ENCODE results near the gene DNAJC22. TPM values are rescaled to one million over a fixed set of nuclear protein-coding genes. Genes with fewer than 3 reads are reported as not detected.
A peak's percentile ranks its signal among the peaks of the same experiment; 100 is the strongest.

The DNAJC22 gene
- total and polyA plus RNA-seq, 2 of the 13 experiments (the other 11 are each of a cell fraction or from before 2014, with no cell fraction given): 25.2 to 31.7 TPM

DNA sequence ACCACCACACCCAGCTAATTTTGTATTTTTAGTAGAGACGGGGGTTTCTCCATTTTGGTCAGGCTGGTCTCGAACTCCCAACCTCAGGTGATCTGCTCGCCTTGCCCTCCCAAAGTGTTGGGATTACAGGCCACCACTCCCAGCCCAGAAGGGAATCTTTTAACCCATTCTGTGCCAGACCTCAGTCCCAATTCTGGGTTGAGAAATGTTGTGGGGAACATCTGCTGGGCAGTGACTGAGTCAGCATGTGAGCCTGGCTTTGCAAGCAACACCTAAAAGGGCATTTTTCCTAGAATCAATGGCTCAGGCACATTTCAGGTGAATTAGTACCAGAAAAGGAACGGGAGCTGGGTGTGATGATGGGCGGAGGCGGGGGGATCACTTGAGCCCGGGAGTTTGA, 13.0 kb downstream of the DNAJC22 start (continued):
- TF ChIP-seq, protein P1, sequence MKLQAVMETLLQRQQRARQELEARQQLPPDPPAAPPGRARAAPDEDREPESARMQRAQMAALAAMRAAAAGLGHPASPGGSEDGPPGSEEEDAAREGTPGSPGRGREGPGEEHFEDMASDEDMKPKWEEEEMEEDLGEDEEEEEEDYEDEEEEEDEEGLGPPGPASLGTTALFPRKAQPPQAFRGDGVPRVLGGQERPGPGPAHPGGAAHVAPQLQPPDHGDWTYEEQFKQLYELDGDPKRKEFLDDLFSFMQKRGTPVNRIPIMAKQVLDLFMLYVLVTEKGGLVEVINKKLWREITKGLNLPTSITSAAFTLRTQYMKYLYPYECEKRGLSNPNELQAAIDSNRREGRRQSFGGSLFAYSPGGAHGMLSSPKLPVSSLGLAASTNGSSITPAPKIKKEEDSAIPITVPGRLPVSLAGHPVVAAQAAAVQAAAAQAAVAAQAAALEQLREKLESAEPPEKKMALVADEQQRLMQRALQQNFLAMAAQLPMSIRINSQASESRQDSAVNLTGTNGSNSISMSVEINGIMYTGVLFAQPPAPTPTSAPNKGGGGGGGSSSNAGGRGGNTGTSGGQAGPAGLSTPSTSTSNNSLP (IDR thresholded peaks at IDR 0.05; ENCODE audit: low read depth, low read length): no peak

DNA sequence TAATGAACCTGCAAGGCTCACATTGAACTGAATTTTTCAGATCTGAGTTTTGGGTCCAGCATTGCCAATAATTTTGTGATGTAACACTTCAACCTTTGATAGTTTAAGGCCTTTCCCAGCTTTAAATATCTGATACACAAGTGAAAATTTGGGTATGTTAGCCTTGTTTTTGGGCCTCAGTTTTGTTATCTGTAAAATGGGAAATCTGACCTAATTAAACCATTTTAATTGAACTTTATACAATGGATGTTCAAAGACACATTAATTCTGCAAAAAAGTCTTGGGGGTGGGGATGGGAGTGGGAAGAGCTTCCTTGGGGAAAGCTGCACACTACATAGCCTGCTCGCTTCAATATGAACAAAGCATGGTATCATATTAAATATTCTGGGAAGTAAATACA, 15.4 kb downstream of the DNAJC22 start:
- POLR2A ChIA-PET: no interaction called here
- WGBS (ENCODE audit: low lambda C conversion rate): 95% methylated on average over 1 of the region's 1 CpG
- Histone ChIP-seq H3K27me3 (ENCODE audit: control insufficient read depth in 1 of 2, insufficient read depth in 2 of 2, low read length in 2 of 2) (no peaks in the 10 kb centered on the region), H3K4me1 (ENCODE audit: insufficient read depth, low read length) (peaks cover 37% of the 10 kb centered on the region), H3K36me3 (replicated peaks in 1 of 2; ENCODE audit: control insufficient read depth in 1 of 2, insufficient read depth in 2 of 2, low read length in 2 of 2) (no peaks in the 10 kb centered on the region), H3K9me3 (ENCODE audit: low read length) (no peaks in the 10 kb centered on the region), H3K27ac (ENCODE audit: extremely low read length, insufficient read depth, low read length) (no peak overlapping the region), H3K4me2 (ENCODE audit: low read depth, low read length) (no peak overlapping the region), H2AFZ (ENCODE audit: low read length) (no peak overlapping the region), H3K4me3 (replicated peaks in 1 of 3; ENCODE audit: insufficient read depth in 1 of 3, low read depth in 2 of 3, low read length in 3 of 3) (no peak overlapping the region), H3K9ac (ENCODE audit: insufficient read depth, low read depth, low read length) (no peak overlapping the region), H4K20me1 (ENCODE audit: insufficient read depth, low read length) (no peaks in the 10 kb centered on the region), H3K79me2 (ENCODE audit: insufficient read depth, low read length) (no peaks in the 10 kb centered on the region)
- no peak for DNase-seq (ENCODE audit: low spot score)
- CTCF ChIA-PET (ENCODE audit: low intra/inter-chr PET ratio, low total read pairs): interaction anchor here (5.8 kb wide), 1 partner anchor 152 kb away, joined by 115 read pairs; no protein-coding TSS in a partner anchor
- intact Hi-C loops (cut with micrococcal nuclease; ENCODE audit: unreplicated experiment) (loop anchor here (10.0 kb wide), 1 partner anchor 63 kb away; no protein-coding TSS in a partner anchor), in situ Hi-C loops (cut with HindIII; ENCODE audit: extremely low pct_ligation_motif_present, low pct_unique_long_range_greater_than_20kb) (no loop called here)
- no peak for ATAC-seq
- BruUV-seq (replicated peaks): no TSS peak
- no peak for FAIRE-seq
- TF ChIP-seq ZNF629 (CRISPR knock-in tag; conservative IDR thresholded peaks at IDR 0.05) (peak; percentile 77), ZZZ3 (CRISPR knock-in tag; IDR thresholded peaks at IDR 0.05; ENCODE audit: borderline replicate concordance) (no peak)

DNA sequence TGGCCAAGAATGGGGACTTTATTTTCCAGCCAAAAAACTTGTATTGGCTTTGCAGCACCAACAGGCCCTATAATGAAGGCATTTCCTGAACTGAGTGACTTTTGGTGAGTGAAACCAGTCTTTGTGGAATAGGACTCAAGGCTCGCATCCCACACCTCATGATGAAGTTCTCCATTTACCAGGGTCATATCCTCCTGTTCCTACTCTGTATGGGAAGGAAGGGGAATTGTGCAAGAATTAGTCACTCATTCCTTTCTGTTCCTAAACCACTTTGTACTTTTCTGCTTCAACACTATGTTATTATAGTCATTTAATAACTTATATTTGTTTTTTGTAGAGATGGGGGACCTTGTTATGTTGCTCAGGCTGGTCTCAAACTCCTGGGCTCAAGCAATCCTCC, 18.3 kb downstream of the DNAJC22 start:
- Histone ChIP-seq H3K36me3 (replicated peaks in 1 of 2; ENCODE audit: control insufficient read depth in 1 of 2, insufficient read depth in 2 of 2, low read length in 2 of 2) (no peaks in the 10 kb centered on the region), H3K79me2 (ENCODE audit: insufficient read depth, low read length) (peaks cover 24% of the 10 kb centered on the region), H3K9ac (ENCODE audit: insufficient read depth, low read depth, low read length) (no peak overlapping the region), H3K27ac (ENCODE audit: extremely low read length, insufficient read depth, low read length) (no peak overlapping the region), H3K27me3 (ENCODE audit: control insufficient read depth in 1 of 2, insufficient read depth in 2 of 2, low read length in 2 of 2) (no peaks in the 10 kb centered on the region; a peak in 1 of 5 replicates), H3K4me2 (ENCODE audit: low read depth, low read length) (no peak overlapping the region), H3K9me3 (ENCODE audit: low read length) (no peaks in the 10 kb centered on the region), H3K4me1 (ENCODE audit: insufficient read depth, low read length) (peaks cover 38% of the 10 kb centered on the region), H4K20me1 (ENCODE audit: insufficient read depth, low read length) (peaks cover under 1% of the 10 kb centered on the region; the same call in 1 of the 2 replicates), H3K4me3 (replicated peaks in 1 of 3; ENCODE audit: insufficient read depth in 1 of 3, low read depth in 2 of 3, low read length in 3 of 3) (no peak overlapping the region), H2AFZ (ENCODE audit: low read length) (no peak overlapping the region)
- ChIA-PET CTCF (ENCODE audit: low intra/inter-chr PET ratio, low total read pairs) (no interaction called here), POLR2A (no interaction called here)
- intact Hi-C loops (cut with micrococcal nuclease; ENCODE audit: unreplicated experiment) (loop anchor here (10.0 kb wide), 1 partner anchor 60 kb away; no protein-coding TSS in a partner anchor), in situ Hi-C loops (cut with HindIII; ENCODE audit: extremely low pct_ligation_motif_present, low pct_unique_long_range_greater_than_20kb) (loop anchor here (5.0 kb wide), 1 partner anchor 132 kb away; no protein-coding TSS in a partner anchor)
- 50% methylated on average over 1 of the region's 1 CpG for WGBS (ENCODE audit: low lambda C conversion rate)
- ATAC-seq (no peak), FAIRE-seq (no peak), DNase-seq (ENCODE audit: low spot score) (no peak)
- TF ChIP-seq CEBPG (CRISPR knock-in tag; IDR thresholded peaks at IDR 0.05): peak; percentile 42; the same call in 1 of the 2 replicates
- TF ChIP-seq, protein P2, sequence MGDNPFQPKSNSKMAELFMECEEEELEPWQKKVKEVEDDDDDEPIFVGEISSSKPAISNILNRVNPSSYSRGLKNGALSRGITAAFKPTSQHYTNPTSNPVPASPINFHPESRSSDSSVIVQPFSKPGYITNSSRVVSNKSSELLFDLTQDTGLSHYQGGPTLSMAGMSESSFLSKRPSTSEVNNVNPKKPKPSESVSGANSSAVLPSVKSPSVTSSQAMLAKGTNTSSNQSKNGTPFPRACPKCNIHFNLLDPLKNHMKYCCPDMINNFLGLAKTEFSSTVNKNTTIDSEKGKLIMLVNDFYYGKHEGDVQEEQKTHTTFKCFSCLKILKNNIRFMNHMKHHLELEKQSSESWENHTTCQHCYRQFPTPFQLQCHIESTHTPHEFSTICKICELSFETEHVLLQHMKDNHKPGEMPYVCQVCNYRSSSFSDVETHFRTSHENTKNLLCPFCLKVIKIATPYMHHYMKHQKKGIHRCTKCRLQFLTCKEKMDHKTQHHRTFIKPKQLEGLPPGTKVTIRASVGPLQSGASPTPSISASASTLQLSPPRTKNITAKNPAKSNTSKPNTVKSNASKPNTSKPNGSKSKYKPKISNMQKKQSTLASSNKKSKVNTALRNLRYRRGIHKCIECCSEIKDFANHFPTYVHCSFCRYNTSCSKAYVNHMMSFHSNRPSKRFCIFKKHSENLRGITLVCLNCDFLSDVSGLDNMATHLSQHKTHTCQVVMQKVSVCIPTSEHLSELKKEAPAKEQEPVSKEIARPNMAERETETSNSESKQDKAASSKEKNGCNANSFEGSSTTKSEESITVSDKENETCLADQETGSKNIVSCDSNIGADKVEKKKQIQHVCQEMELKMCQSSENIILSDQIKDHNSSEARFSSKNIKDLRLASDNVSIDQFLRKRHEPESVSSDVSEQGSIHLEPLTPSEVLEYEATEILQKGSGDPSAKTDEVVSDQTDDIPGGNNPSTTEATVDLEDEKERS (CRISPR knock-in tag; IDR thresholded peaks at IDR 0.05): no peak
- no peak for TF ChIP-seq ZNF431 (CRISPR knock-in tag; IDR thresholded peaks at IDR 0.05; ENCODE audit: borderline replicate concordance, low read depth)
- TF ChIP-seq CEBPB (IDR thresholded peaks at IDR 0.05; ENCODE audit: borderline replicate concordance, low read depth, low read length): peak; percentile 69; the same call in 1 of the 2 replicates
- TF ChIP-seq, protein P3, sequence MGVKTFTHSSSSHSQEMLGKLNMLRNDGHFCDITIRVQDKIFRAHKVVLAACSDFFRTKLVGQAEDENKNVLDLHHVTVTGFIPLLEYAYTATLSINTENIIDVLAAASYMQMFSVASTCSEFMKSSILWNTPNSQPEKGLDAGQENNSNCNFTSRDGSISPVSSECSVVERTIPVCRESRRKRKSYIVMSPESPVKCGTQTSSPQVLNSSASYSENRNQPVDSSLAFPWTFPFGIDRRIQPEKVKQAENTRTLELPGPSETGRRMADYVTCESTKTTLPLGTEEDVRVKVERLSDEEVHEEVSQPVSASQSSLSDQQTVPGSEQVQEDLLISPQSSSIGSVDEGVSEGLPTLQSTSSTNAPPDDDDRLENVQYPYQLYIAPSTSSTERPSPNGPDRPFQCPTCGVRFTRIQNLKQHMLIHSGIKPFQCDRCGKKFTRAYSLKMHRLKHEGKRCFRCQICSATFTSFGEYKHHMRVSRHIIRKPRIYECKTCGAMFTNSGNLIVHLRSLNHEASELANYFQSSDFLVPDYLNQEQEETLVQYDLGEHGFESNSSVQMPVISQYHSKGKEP (CRISPR knock-in tag; IDR thresholded peaks at IDR 0.05): no peak
- BruUV-seq (replicated peaks): no TSS peak
